Testis (tissue), 3 donors: ENCODE results near the gene COL4A6. TPM values are rescaled to one million over a fixed set of nuclear protein-coding genes. Genes with fewer than 3 reads are reported as not detected.

Experiments used
- DNase-seq: peaks from one replicate; pipeline ENCODE4 v3.0.0-alpha.2; 2019
- H3K27ac ChIP-seq, 2 donors: fragments of 200-600 bp; sonication (generic); one replicate each; pipeline ENCODE4 v1.5.1; 2019
- H3K27me3 ChIP-seq: fragments of 200-600 bp; sonication (generic); one replicate; pipeline ENCODE4 v1.5.1; 2019
- H3K36me3 ChIP-seq: fragments of 200-600 bp; sonication (generic); one replicate; pipeline ENCODE4 v1.5.1; 2017; ENCODE audit warnings: low read depth; ENCODE audit errors: missing control alignments
- H3K4me1 ChIP-seq: fragments of 200-600 bp; sonication (generic); one replicate; pipeline ENCODE4 v1.5.1; 2019
- H3K4me3 ChIP-seq, 2 donors: fragments of 200-600 bp; sonication (generic); one replicate each; pipeline ENCODE4 v1.5.1; 2017 to 2019
- H3K9me3 ChIP-seq: fragments of 200-600 bp; sonication (generic); one replicate; pipeline ENCODE4 v1.5.1; 2017
- CTCF ChIP-seq, 3 experiments: fragments of 450-650 bp in 2 of 3; fragments of 200-600 bp in 1 of 3; sonication (generic) in 1 of 3; IDR thresholded peaks; one replicate each; pipeline ENCODE4 v1.5.1; 2016 to 2019; ENCODE audit warnings: antibody characterized with exemption in 3 of 3, mild to moderate bottlenecking in 2 of 3, moderate library complexity in 1 of 3
- POLR2A ChIP-seq: fragments of 450-650 bp; IDR thresholded peaks from one replicate; pipeline ENCODE4 v1.6.1; 2017; ENCODE audit warnings: antibody characterized with exemption, mild to moderate bottlenecking, moderate library complexity
- WGBS, 2 donors: methylation state at CpG; one replicate each; pipeline ENCODE4 v1.1.5; 2018; 5-methylcytosine and 5-hydroxymethylcytosine counted together
- intact Hi-C: fragments of 100-400 bp; cut with DNase I; formaldehyde crosslinking; loops from one replicate; pipeline ENCODE4 v1.15.1; 2023; ENCODE audit warnings: low total_unique reads
- polyA plus RNA-seq: library from polyadenylated mRNA; stranded (reverse); fragments of 350-450 nt; fragmentation: Illumina TruSeq; extraction: RNeasy Lipid Tissue Mini Kit (QIAGEN cat#74804); gene quantifications from one replicate; pipeline ENCODE4 v1.2.3, GENCODE V29; 2014; ENCODE audit warnings: low read depth, low replicate concordance; ENCODE audit not compliant: insufficient read depth
- total RNA-seq, 2 donors: library from RNA; depleted of rRNA; stranded (reverse); fragments of >200 nt; gene quantifications; one replicate each; pipeline ENCODE4 v1.2.3, GENCODE V29; 2016

The COL4A6 gene
- total and polyA plus RNA-seq, 3 donors from 2014 or later = 2.4 to 4.9 (median 3.5) TPM

GRCh38 chrX:108344216-108344615 is 94.0 kb downstream of the COL4A6 start:
- Histone ChIP-seq H3K27ac (no peak overlapping the region), H3K9me3 (no peaks in the 10 kb centered on the region), H3K4me1 (no peaks in the 10 kb centered on the region), H3K4me3 (no peak overlapping the region), H3K36me3 (no peaks in the 10 kb centered on the region), H3K27me3 (no peaks in the 10 kb centered on the region)
- intact Hi-C loops = no loop called here
- 52 to 63% methylated on average over 1 of the region's 1 CpG for WGBS, 2 donors
- TF ChIP-seq CTCF (IDR thresholded peaks at IDR 0.05) = no peak
- no peak for TF ChIP-seq POLR2A
- no peak for DNase-seq

GRCh38 chrX:108341947-108342346 is 96.3 kb downstream of the COL4A6 start:
- 67 to 75% methylated on average over 1 of the region's 1 CpG for WGBS, 2 donors
- intact Hi-C loops = no loop called here
- no peak overlapping the region for H3K27ac ChIP-seq

GRCh38 chrX:108332281-108332680 is 105.9 kb downstream of the COL4A6 start:
- Histone ChIP-seq H3K36me3 (no peaks in the 10 kb centered on the region), H3K9me3 (no peaks in the 10 kb centered on the region), H3K4me1 (no peaks in the 10 kb centered on the region), H3K27ac (no peak overlapping the region), H3K27me3 (no peaks in the 10 kb centered on the region), H3K4me3 (no peak overlapping the region)
- 82 to 100% methylated on average over 1 of the region's 1 CpG for WGBS, 2 donors
- TF ChIP-seq POLR2A (no peak), CTCF (IDR thresholded peaks at IDR 0.05) (no peak)
- intact Hi-C loops = no loop called here
- DNase-seq = no peak

More at GRCh38 chrX:108341947-108342346, 96.3 kb downstream of the COL4A6 start:
- Histone ChIP-seq H3K9me3 (no peaks in the 10 kb centered on the region), H3K36me3 (no peaks in the 10 kb centered on the region), H3K4me3 (no peak overlapping the region), H3K27me3 (no peaks in the 10 kb centered on the region), H3K4me1 (no peaks in the 10 kb centered on the region)
- no peak for DNase-seq
- no peak for TF ChIP-seq CTCF (IDR thresholded peaks at IDR 0.05)
- no peak for TF ChIP-seq POLR2A

GRCh38 chrX:108331126-108331909 is 106.9 kb downstream of the COL4A6 start:
- no peak overlapping the region for H3K4me3 ChIP-seq
- no peak overlapping the region for H3K27ac ChIP-seq
- DNase-seq = no peak
- H3K27me3 ChIP-seq = no peaks in the 10 kb centered on the region
- intact Hi-C loops = no loop called here
- H3K4me1 ChIP-seq = no peaks in the 10 kb centered on the region
- H3K36me3 ChIP-seq = no peaks in the 10 kb centered on the region
- 82 to 84% methylated on average over 7 of the region's 7 CpGs for WGBS, 2 donors
- H3K9me3 ChIP-seq = no peaks in the 10 kb centered on the region
- TF ChIP-seq CTCF (IDR thresholded peaks at IDR 0.05) = no peak
- no peak for TF ChIP-seq POLR2A

GRCh38 chrX:108323751-108324150 is 114.5 kb downstream of the COL4A6 start:
- no peaks in the 10 kb centered on the region for H3K27me3 ChIP-seq
- H3K27ac ChIP-seq = no peak overlapping the region
- no peaks in the 10 kb centered on the region for H3K9me3 ChIP-seq
- no peaks in the 10 kb centered on the region for H3K36me3 ChIP-seq
- WGBS, 2 donors = 74 to 75% methylated on average over 5 of the region's 5 CpGs
- TF ChIP-seq POLR2A = no peak
- TF ChIP-seq CTCF (IDR thresholded peaks at IDR 0.05) = no peak
- intact Hi-C loops = no loop called here
- H3K4me1 ChIP-seq = no peaks in the 10 kb centered on the region
- no peak overlapping the region for H3K4me3 ChIP-seq
- no peak for DNase-seq
